Measurements from ENCODE around the gene ANKS1B.
"Not testable (repeated sequence)": the region's sequence is repeated elsewhere in the genome, so short reads cannot be mapped to it uniquely, and the experiment has no call there.

Gene ANKS1B

GRCh38 chr12:98980508-98980907 lies 1004.2 kb downstream of the ANKS1B start:
- DNase-seq: no peak

GRCh38 chr12:98977186-98977585 lies 1007.5 kb downstream of the ANKS1B start:
- no peak for DNase-seq

- DNase-seq: no peak
Measured at GRCh38 chr12:98974767-98975381, 1009.9 kb downstream of the ANKS1B start.

GRCh38 chr12:98973395-98973794 lies 1011.3 kb downstream of the ANKS1B start:
- DNase-seq: no peak

- no peak for DNase-seq
Measured at GRCh38 chr12:98970950-98971349, 1013.8 kb downstream of the ANKS1B start.

- no peak for DNase-seq
Measured at GRCh38 chr12:98970210-98970609, 1014.5 kb downstream of the ANKS1B start.

- no peak for DNase-seq
Measured at GRCh38 chr12:98968896-98969295, 1015.8 kb downstream of the ANKS1B start.

GRCh38 chr12:98957135-98957534 lies 1027.6 kb downstream of the ANKS1B start:
- DNase-seq: not testable (repeated sequence)

GRCh38 chr12:98955284-98955683 lies 1029.5 kb downstream of the ANKS1B start:
- DNase-seq: peak in 1 of 2 donors; percentile 3

GRCh38 chr12:98954506-98954905 lies 1030.2 kb downstream of the ANKS1B start:
- DNase-seq: no peak

GRCh38 chr12:98951406-98951805 lies 1033.3 kb downstream of the ANKS1B start:
- no peak for DNase-seq

- DNase-seq: no peak
Measured at GRCh38 chr12:98948343-98948949, 1036.3 kb downstream of the ANKS1B start.

GRCh38 chr12:98945864-98946263 lies 1038.9 kb downstream of the ANKS1B start:
- DNase-seq: no peak

- DNase-seq: no peak
Measured at GRCh38 chr12:98939926-98940325, 1044.8 kb downstream of the ANKS1B start.

GRCh38 chr12:98939350-98939749 lies 1045.4 kb downstream of the ANKS1B start:
- no peak for DNase-seq

GRCh38 chr12:98935847-98936246 lies 1048.9 kb downstream of the ANKS1B start:
- no peak for DNase-seq

GRCh38 chr12:98922871-98923270 lies 1061.9 kb downstream of the ANKS1B start:
- DNase-seq: no peak

GRCh38 chr12:98918176-98918863 lies 1066.4 kb downstream of the ANKS1B start:
- no peak for DNase-seq

- DNase-seq: no peak
Measured at GRCh38 chr12:98916106-98916505, 1068.6 kb downstream of the ANKS1B start.

GRCh38 chr12:98912401-98912974 lies 1072.2 kb downstream of the ANKS1B start:
- DNase-seq: no peak

- DNase-seq: no peak
Measured at GRCh38 chr12:98911396-98911795, 1073.3 kb downstream of the ANKS1B start.

GRCh38 chr12:98909746-98910145 lies 1075.0 kb downstream of the ANKS1B start:
- no peak for DNase-seq

GRCh38 chr12:98908866-98909265 lies 1075.9 kb downstream of the ANKS1B start:
- no peak for DNase-seq

GRCh38 chr12:98903875-98904274 lies 1080.9 kb downstream of the ANKS1B start:
- no peak for DNase-seq
